CD4-positive, alpha-beta memory T cell (primary cell): ENCODE measurements around the gene ABCE1. TPM values are rescaled to one million over a fixed set of nuclear protein-coding genes. Genes with fewer than 3 reads are reported as not detected.

ENCODE experiments used
- CTCF ChIA-PET: fragments of 350-600 bp; sonication (Branson Sonifier 250); formaldehyde crosslinking; loops from one replicate; lab custom pipeline; 2021; ENCODE audit warnings: inconsistent platforms; ENCODE audit not compliant: partially characterized antibody; lab: Charles Lee
- POLR2A ChIA-PET: fragments of 350-600 bp; sonication (Branson Sonifier 250); formaldehyde crosslinking; loops from one replicate; lab custom pipeline; 2021; ENCODE audit not compliant: partially characterized antibody; lab: Charles Lee
- DNase-seq, 5 donors: peaks; one replicate each; pipeline versions ENCODE4 v3.0.0 to v3.0.0-alpha.2; 2020 to 2022; ENCODE audit warnings: mixed read lengths in 1 of 5
- H3K27ac ChIP-seq: one replicate; pipeline ENCODE4 v1.7.0; 2013; ENCODE audit warnings: low read depth, low read length
- H3K27me3 ChIP-seq: 2 replicates; pipeline ENCODE4 v1.7.0; 2013; ENCODE audit warnings: mild to moderate bottlenecking, low read length, moderate library complexity; ENCODE audit not compliant: insufficient read depth
- H3K36me3 ChIP-seq: 2 replicates; pipeline ENCODE4 v1.7.0; 2013; ENCODE audit warnings: mild to moderate bottlenecking, low read length, moderate library complexity; ENCODE audit not compliant: insufficient read depth
- H3K4me1 ChIP-seq: 2 replicates; pipeline ENCODE4 v1.7.0; 2013; ENCODE audit warnings: mild to moderate bottlenecking, low read length, moderate library complexity; ENCODE audit not compliant: insufficient read depth
- H3K4me3 ChIP-seq, 2 donors: one replicate each; pipeline ENCODE4 v1.7.0; 2013; ENCODE audit warnings: low read length in 2 of 2, mild to moderate bottlenecking in 1 of 2
- H3K9me3 ChIP-seq, 2 donors: one replicate each; pipeline ENCODE4 v1.7.0; 2013; ENCODE audit warnings: low read length in 2 of 2, control low read depth in 1 of 2; ENCODE audit not compliant: control insufficient read depth in 1 of 2
- H3K27ac Mint-ChIP-seq, 7 donors: one replicate each; pipeline ENCODE4 v1.8.0; 2020 to 2021; ENCODE audit warnings: mixed read lengths in 7 of 7, mild to moderate bottlenecking in 6 of 7, inconsistent platforms in 3 of 7, moderate library complexity in 3 of 7
- H3K27me3 Mint-ChIP-seq, 2 donors: one replicate each; pipeline ENCODE4 v1.8.0; 2020 to 2021; ENCODE audit warnings: mixed read lengths in 2 of 2
- H3K36me3 Mint-ChIP-seq, 2 donors: one replicate each; pipeline ENCODE4 v1.8.0; 2020 to 2021; ENCODE audit warnings: mixed read lengths in 2 of 2, inconsistent platforms in 1 of 2, mild to moderate bottlenecking in 1 of 2
- H3K4me1 Mint-ChIP-seq, 4 donors: one replicate each; pipeline ENCODE4 v1.8.0; 2020 to 2021; ENCODE audit warnings: mixed read lengths in 4 of 4, mild to moderate bottlenecking in 1 of 4
- H3K4me3 Mint-ChIP-seq, 8 donors: one replicate each; pipeline ENCODE4 v1.8.0; 2020 to 2021; ENCODE audit warnings: mixed read lengths in 8 of 8, mild to moderate bottlenecking in 7 of 8, moderate library complexity in 6 of 8, inconsistent platforms in 3 of 8
- H3K9me3 Mint-ChIP-seq, 8 donors: one replicate each; pipeline ENCODE4 v1.8.0; 2020 to 2021; ENCODE audit warnings: mixed read lengths in 8 of 8, mild to moderate bottlenecking in 5 of 8, inconsistent platforms in 3 of 8, moderate library complexity in 1 of 8
- intact Hi-C: fragments of 100-400 bp; cut with micrococcal nuclease; formaldehyde crosslinking; loops from one replicate; pipeline ENCODE4 v1.15.1; 2023
- polyA plus RNA-seq, 2 donors: library from polyadenylated mRNA; unstranded; fragments of 300-500 nt; fragmentation: Illumina TruSeq; gene quantifications; one replicate each; pipeline ENCODE4 v1.2.3, GENCODE V29; 2021
- total RNA-seq, 2 experiments: library from RNA; stranded (reverse); gene quantifications; one replicate each; pipeline ENCODE4 v1.2.3, GENCODE V29; 2021

ABCE1 gene
- total RNA-seq = 10 to 100 TPM; 67.9 to 71.4 TPM
- polyA plus RNA-seq = 10 to 100 TPM; 63.8 to 69.1 TPM

GRCh38 chr4:145097821-145098674, at the start of gene ABCE1, which contains the start of gene ANAPC10:
TSS of gene ABCE1 (plus strand) at chr4:145098311. CDS start at chr4:145104413, 6,102 bp downstream.
TSS of gene ANAPC10 (minus strand) at chr4:145098196. CDS start at chr4:145096099, 2,097 bp downstream.
- H3K4me1 Mint-ChIP-seq = peaks cover 20 to 47% (median 35%) of the 10 kb centered on the region in 4 donors
- peak within 1 kb of the TSS; percentile 97 to 99 (median 99) for H3K27ac Mint-ChIP-seq
- H3K9me3 Mint-ChIP-seq = peaks cover 0 to 6% (median 1%) of the 10 kb centered on the region in 8 donors
- H3K27me3 Mint-ChIP-seq = no peaks in the 10 kb centered on the region
- Histone ChIP-seq H3K36me3 (peaks cover 10% of the 10 kb centered on the region), H3K4me1 (peaks cover 52% of the 10 kb centered on the region), H3K9me3 (no peaks in the 10 kb centered on the region), H3K27ac (peak within 1 kb of the TSS; percentile 83), H3K27me3 (no peaks in the 10 kb centered on the region), H3K4me3 (peak within 1 kb of the TSS; percentile 82 to 96)
- H3K36me3 Mint-ChIP-seq = peaks cover 24 to 44% of the 10 kb centered on the region in 2 donors
- peak; percentile 92 to 98 (median 95) for DNase-seq
- intact Hi-C loops = loop anchor here (1.0 to 10.0 kb wide), 7 partner anchors 21 to 1913 kb away; partner anchors contain the start of genes LSM6, MMAA, OTUD4 and SMARCA5
- CTCF ChIA-PET = interaction anchor here (1.3 to 2.2 kb wide), 5 partner anchors 27 to 520 kb away, joined by 4 to 10 read pairs (median 5); partner anchors contain the start of genes MMAA and OTUD4
- POLR2A ChIA-PET = interaction anchor here (0.6 to 3.0 kb wide), 16 partner anchors 13 to 1584 kb away, joined by 3 to 51 read pairs (median 4); partner anchors contain the start of genes MMAA, OTUD4 and SMARCA5
- peak within 1 kb of the TSS; percentile 91 to 98 (median 97) for H3K4me3 Mint-ChIP-seq

DNA sequence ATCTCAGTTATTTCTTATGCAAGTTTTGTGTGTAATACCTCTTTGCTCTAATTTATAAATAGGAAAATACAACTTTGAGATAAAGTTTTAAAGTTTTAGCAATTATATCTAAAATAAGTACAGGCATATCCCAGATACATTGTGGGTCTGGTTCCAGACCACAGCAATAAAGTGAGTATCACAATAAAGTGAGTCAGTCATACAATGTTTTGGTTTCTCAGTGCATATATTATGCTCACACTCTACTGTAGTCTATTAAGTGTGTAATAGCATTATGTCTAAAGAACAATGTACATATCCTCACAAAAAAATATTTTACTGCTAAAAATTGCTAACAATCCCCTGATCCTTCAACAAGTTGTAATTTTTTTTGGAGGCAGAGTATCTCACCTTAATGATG, 49.3 kb upstream of the ABCE1 start:
- H3K36me3 Mint-ChIP-seq = peaks cover 14 to 20% of the 10 kb centered on the region in 2 donors
- ChIA-PET CTCF (no interaction called here), POLR2A (no interaction called here)
- Histone ChIP-seq H3K4me1 (no peaks in the 10 kb centered on the region), H3K36me3 (no peaks in the 10 kb centered on the region), H3K9me3 (no peaks in the 10 kb centered on the region), H3K4me3 (no peak overlapping the region), H3K27me3 (no peaks in the 10 kb centered on the region), H3K27ac (no peak overlapping the region)
- DNase-seq = no peak
- no peaks in the 10 kb centered on the region for H3K9me3 Mint-ChIP-seq
- peaks cover 0 to 26% (median 9%) of the 10 kb centered on the region in 4 donors for H3K4me1 Mint-ChIP-seq
- intact Hi-C loops = no loop called here
- no peak overlapping the region for H3K4me3 Mint-ChIP-seq
- no peaks in the 10 kb centered on the region for H3K27me3 Mint-ChIP-seq
- no peak overlapping the region for H3K27ac Mint-ChIP-seq

DNA sequence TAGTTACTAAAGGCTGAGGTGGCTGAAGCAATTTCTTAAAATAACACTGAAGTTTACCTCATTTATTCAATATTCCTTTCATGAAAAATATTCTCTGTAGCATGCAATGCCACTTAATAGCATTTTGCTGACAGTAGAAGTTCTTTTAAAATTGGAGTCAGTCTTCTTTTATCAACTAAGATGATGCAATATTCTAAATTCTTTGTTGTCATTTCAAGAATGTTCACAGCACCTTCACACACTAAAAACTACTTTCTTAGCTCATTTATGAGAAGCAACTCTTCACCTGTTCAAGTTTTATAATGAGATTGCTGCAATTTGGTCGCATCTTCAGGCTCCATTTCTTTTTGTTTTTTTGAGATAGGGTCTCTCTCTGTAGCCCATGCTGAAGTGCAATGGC, 48.9 kb upstream of the ABCE1 start:
- no peak overlapping the region for H3K4me3 Mint-ChIP-seq
- intact Hi-C loops = no loop called here
- Histone ChIP-seq H3K27me3 (no peaks in the 10 kb centered on the region), H3K4me3 (no peak overlapping the region), H3K36me3 (no peaks in the 10 kb centered on the region), H3K27ac (no peak overlapping the region), H3K4me1 (no peaks in the 10 kb centered on the region), H3K9me3 (no peaks in the 10 kb centered on the region)
- H3K9me3 Mint-ChIP-seq = no peaks in the 10 kb centered on the region
- no peaks in the 10 kb centered on the region for H3K27me3 Mint-ChIP-seq
- H3K36me3 Mint-ChIP-seq = peaks cover 14 to 20% of the 10 kb centered on the region in 2 donors
- ChIA-PET CTCF (no interaction called here), POLR2A (no interaction called here)
- no peak overlapping the region for H3K27ac Mint-ChIP-seq
- DNase-seq = no peak
- peaks cover 0 to 22% (median 8%) of the 10 kb centered on the region in 4 donors for H3K4me1 Mint-ChIP-seq

DNA sequence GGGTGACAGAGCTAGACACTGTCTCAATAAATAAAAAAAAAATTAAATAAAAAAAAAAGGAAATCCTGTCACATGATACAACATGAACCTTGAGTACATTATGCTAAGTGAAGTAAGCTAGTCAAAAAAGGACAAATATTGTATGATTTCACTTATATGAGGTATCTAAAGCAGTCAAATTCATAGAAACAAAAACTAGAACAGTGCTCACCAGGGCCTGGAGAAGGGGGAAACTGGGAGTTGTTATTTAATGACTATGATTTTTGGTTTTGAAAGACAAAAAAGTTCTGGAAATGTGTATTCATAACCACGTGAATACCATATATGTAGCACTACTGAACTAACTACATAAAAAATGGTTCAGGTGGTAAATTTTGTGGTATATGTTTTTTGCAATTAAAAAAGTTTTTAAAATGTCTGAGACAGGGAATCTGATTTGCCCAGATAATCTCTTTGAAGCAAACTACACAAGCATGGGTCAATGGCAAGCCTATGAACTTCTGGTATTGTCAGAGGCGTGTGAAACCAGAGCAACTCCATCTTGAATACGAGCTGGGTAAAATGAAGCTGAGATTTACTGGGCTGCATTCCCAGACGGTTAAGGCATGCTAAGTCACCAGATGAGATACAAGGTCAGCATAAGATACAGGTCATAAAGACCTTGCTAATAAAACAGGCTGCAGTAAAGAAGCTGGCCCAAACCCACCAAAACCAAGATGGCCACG, 42.4 kb upstream of the ABCE1 start:
- ChIA-PET POLR2A (no interaction called here), CTCF (no interaction called here)
- Mint-ChIP-seq H3K4me3 (no peak overlapping the region), H3K4me1 (peaks cover 14 to 28% (median 18%) of the 10 kb centered on the region in 4 donors), H3K9me3 (no peaks in the 10 kb centered on the region), H3K27me3 (no peaks in the 10 kb centered on the region), H3K27ac (no peak overlapping the region), H3K36me3 (peaks cover 10% of the 10 kb centered on the region in 2 donors)
- H3K4me3 ChIP-seq = no peak overlapping the region
- intact Hi-C loops = no loop called here
- H3K4me1 ChIP-seq = no peaks in the 10 kb centered on the region
- no peak for DNase-seq
- no peak overlapping the region for H3K27ac ChIP-seq
- H3K36me3 ChIP-seq = no peaks in the 10 kb centered on the region
- H3K27me3 ChIP-seq = no peaks in the 10 kb centered on the region
- H3K9me3 ChIP-seq = no peaks in the 10 kb centered on the region

DNA sequence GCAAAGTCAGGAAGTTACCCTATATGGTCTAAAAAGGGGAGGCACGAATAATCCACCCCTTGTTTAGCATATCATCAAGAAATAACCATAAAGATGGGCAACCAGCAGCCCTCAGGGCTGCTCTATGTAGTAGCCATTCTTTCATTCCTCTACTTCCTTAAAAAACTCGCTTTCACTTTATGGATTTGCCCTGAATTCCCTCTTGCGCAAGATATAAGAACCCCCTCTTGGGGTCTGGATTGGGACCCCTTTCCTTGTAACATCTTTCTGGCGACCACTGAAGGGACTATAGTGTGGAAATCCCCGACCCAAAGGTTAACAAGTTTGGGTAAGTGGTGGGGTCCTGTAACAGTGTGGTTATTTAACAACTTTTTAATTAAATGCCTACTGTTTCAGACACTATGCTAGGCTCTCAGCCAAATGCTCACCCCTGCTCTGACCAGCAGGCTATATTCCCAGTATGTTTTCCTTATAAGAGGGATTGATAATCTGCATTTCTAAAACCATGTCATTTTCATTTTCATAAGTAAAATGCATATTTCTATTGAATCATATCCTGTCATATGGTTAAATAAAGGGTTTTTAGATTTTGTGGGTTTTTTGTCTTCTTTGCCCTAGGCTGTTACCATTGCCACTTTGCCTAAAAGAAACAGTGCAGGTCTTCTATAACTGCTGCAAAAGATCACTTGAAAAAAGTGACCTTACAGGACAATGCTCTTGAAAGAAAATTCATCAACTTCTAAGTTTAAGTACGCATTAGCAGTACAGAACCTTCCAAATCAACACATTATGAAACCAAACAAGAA, 41.6 kb upstream of the ABCE1 start:
- Histone ChIP-seq H3K4me3 (no peak overlapping the region), H3K27me3 (no peaks in the 10 kb centered on the region), H3K9me3 (no peaks in the 10 kb centered on the region), H3K36me3 (no peaks in the 10 kb centered on the region), H3K4me1 (no peaks in the 10 kb centered on the region), H3K27ac (no peak overlapping the region)
- no peak for DNase-seq
- peaks cover 6 to 14% of the 10 kb centered on the region in 2 donors for H3K36me3 Mint-ChIP-seq
- no peak overlapping the region for H3K4me3 Mint-ChIP-seq
- H3K4me1 Mint-ChIP-seq = peaks cover 17 to 28% (median 19%) of the 10 kb centered on the region in 4 donors
- intact Hi-C loops = no loop called here
- CTCF ChIA-PET = no interaction called here
- POLR2A ChIA-PET = no interaction called here
- H3K9me3 Mint-ChIP-seq = no peaks in the 10 kb centered on the region
- no peaks in the 10 kb centered on the region for H3K27me3 Mint-ChIP-seq
- no peak overlapping the region for H3K27ac Mint-ChIP-seq

GRCh38 chr4:145058256-145058655, 39.9 kb upstream of the ABCE1 start:
- DNase-seq = no peak
- Histone ChIP-seq H3K27me3 (no peaks in the 10 kb centered on the region), H3K36me3 (no peaks in the 10 kb centered on the region), H3K27ac (no peak overlapping the region), H3K4me3 (no peak overlapping the region), H3K9me3 (no peaks in the 10 kb centered on the region), H3K4me1 (no peaks in the 10 kb centered on the region)
- POLR2A ChIA-PET = no interaction called here
- CTCF ChIA-PET = no interaction called here
- intact Hi-C loops = no loop called here
- Mint-ChIP-seq H3K27ac (peak overlapping the region in 1 of 7 donors; percentile 5), H3K36me3 (peaks cover 10 to 16% of the 10 kb centered on the region in 2 donors), H3K27me3 (no peaks in the 10 kb centered on the region), H3K4me1 (peaks cover 17 to 28% (median 19%) of the 10 kb centered on the region in 4 donors), H3K4me3 (no peak overlapping the region), H3K9me3 (no peaks in the 10 kb centered on the region)
